Cardiac muscle cell (in vitro differentiated cells and primary cell): ENCODE data around the gene CELF5. TPM values are rescaled to one million over a fixed set of nuclear protein-coding genes. Genes with fewer than 3 reads are reported as not detected.
"Not testable (repeated sequence)": the region's sequence is repeated elsewhere in the genome, so short reads cannot be mapped to it uniquely, and the experiment has no call there.

Source experiments
- DNase-seq, 2 donors: peaks; one replicate each; pipeline versions ENCODE4 v3.0.0 to v3.0.0-alpha.2; 2010 to 2017; ENCODE audit warnings: low read depth in 1 of 2, low spot score in 1 of 2
- H3K27ac ChIP-seq: fragments of 200-600 bp; sonication (generic); 2 replicates; pipeline ENCODE4 v1.5.1; 2016
- H3K27me3 ChIP-seq: fragments of 200-600 bp; sonication (generic); 2 replicates; pipeline ENCODE4 v1.6.0; 2016; ENCODE audit warnings: control low read depth
- H3K36me3 ChIP-seq: fragments of 200-600 bp; sonication (generic); 2 replicates; pipeline ENCODE4 v1.5.1; 2016; ENCODE audit warnings: control low read depth
- H3K4me1 ChIP-seq: fragments of 200-600 bp; sonication (generic); 2 replicates; pipeline ENCODE4 v1.8.1; 2017; ENCODE audit warnings: low read depth, mild to moderate bottlenecking, mixed run types
- H3K4me3 ChIP-seq: fragments of 200-600 bp; sonication (generic); 2 replicates; pipeline ENCODE4 v1.5.1; 2016; ENCODE audit warnings: mild to moderate bottlenecking
- H3K9me3 ChIP-seq: fragments of 200-600 bp; sonication (generic); 2 replicates; pipeline ENCODE4 v1.5.1; 2017; ENCODE audit warnings: low read depth, mild to moderate bottlenecking, control low read depth
- polyA plus RNA-seq: library from polyadenylated mRNA; unstranded; fragments of >200 nt; fragmentation: Nextera tagmentation; extraction: Ambion mirVana; gene quantifications from 2 replicates; pipeline ENCODE4 v1.2.1, GENCODE V29; 2016
- total RNA-seq: library from RNA; depleted of rRNA; stranded (reverse); fragments of >200 nt; gene quantifications from 2 replicates; pipeline ENCODE4 v1.2.3, GENCODE V29; 2016
- TF ChIP-seq, protein P1 (sequence below): IDR thresholded peaks from 2 replicates; pipeline ENCODE4 v1.5.1; 2012; ENCODE audit warnings: low read depth, mild to moderate bottlenecking, low read length

Gene CELF5
- total and polyA plus RNA-seq, 2 experiments from 2014 or later: 4.5 to 8.4 TPM

- Histone ChIP-seq H3K27me3 (peaks cover 15% of the 10 kb centered on the region), H3K4me3 (no peak overlapping the region), H3K27ac (no peak overlapping the region), H3K36me3 (no peaks in the 10 kb centered on the region), H3K4me1 (no peaks in the 10 kb centered on the region), H3K9me3 (no peaks in the 10 kb centered on the region)
- TF ChIP-seq, protein P1, sequence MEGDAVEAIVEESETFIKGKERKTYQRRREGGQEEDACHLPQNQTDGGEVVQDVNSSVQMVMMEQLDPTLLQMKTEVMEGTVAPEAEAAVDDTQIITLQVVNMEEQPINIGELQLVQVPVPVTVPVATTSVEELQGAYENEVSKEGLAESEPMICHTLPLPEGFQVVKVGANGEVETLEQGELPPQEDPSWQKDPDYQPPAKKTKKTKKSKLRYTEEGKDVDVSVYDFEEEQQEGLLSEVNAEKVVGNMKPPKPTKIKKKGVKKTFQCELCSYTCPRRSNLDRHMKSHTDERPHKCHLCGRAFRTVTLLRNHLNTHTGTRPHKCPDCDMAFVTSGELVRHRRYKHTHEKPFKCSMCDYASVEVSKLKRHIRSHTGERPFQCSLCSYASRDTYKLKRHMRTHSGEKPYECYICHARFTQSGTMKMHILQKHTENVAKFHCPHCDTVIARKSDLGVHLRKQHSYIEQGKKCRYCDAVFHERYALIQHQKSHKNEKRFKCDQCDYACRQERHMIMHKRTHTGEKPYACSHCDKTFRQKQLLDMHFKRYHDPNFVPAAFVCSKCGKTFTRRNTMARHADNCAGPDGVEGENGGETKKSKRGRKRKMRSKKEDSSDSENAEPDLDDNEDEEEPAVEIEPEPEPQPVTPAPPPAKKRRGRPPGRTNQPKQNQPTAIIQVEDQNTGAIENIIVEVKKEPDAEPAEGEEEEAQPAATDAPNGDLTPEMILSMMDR: no peak
- no peak for DNase-seq
Measured at GRCh38 chr19:3220576-3220975, 3.9 kb upstream of the CELF5 start.

- H3K9me3 ChIP-seq, H3K36me3 ChIP-seq, DNase-seq, H3K27ac ChIP-seq, H3K4me3 ChIP-seq, H3K4me1 ChIP-seq: not testable (repeated sequence)
- H3K27me3 ChIP-seq: peaks cover 25% of the 10 kb centered on the region
Measured at GRCh38 chr19:3221576-3221975, 2.9 kb upstream of the CELF5 start.

- no peak for DNase-seq
- Histone ChIP-seq H3K9me3 (no peaks in the 10 kb centered on the region), H3K36me3 (no peaks in the 10 kb centered on the region), H3K4me3 (no peak overlapping the region), H3K27me3 (peaks cover 37% of the 10 kb centered on the region), H3K4me1 (no peaks in the 10 kb centered on the region), H3K27ac (no peak overlapping the region)
- TF ChIP-seq, protein P1: no peak
Measured at GRCh38 chr19:3222709-3223108, 1.8 kb upstream of the CELF5 start.

GRCh38 chr19:3225169-3225485 is 666 bp downstream of the CELF5 start:
- no peak overlapping the region for H3K27ac ChIP-seq
- peaks cover 59% of the 10 kb centered on the region for H3K27me3 ChIP-seq
- H3K4me1 ChIP-seq: no peaks in the 10 kb centered on the region
- no peak for DNase-seq
- H3K36me3 ChIP-seq: no peaks in the 10 kb centered on the region
- H3K9me3 ChIP-seq: no peaks in the 10 kb centered on the region
- TF ChIP-seq, protein P1: no peak
- no peak overlapping the region for H3K4me3 ChIP-seq

DNA sequence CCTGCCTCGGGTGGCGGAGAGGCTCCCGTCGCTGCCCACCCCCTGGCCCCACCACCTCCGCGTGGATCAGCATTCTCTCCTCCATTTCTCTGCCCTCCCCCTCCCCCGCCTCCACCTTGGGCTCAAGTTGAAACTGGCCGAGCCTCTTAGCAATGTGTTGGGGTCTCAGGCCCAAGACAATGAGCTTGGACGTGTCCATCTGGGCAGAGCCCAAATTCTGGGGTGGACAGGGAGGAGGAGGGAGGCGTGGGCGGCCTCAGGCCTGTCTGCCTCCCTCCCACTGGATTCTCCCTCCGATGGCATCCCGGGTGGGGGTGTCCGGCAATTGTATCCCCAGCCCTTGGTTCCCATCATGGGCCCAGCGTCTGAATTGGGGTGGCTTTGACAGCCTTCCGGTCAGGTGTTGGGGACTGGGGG is 1.2 kb downstream of the CELF5 start:
- Histone ChIP-seq H3K27me3 (peaks cover 65% of the 10 kb centered on the region), H3K4me1 (no peaks in the 10 kb centered on the region), H3K36me3 (no peaks in the 10 kb centered on the region), H3K9me3 (no peaks in the 10 kb centered on the region), H3K27ac (no peak overlapping the region), H3K4me3 (no peak overlapping the region)
- TF ChIP-seq, protein P1: no peak
- no peak for DNase-seq

DNA sequence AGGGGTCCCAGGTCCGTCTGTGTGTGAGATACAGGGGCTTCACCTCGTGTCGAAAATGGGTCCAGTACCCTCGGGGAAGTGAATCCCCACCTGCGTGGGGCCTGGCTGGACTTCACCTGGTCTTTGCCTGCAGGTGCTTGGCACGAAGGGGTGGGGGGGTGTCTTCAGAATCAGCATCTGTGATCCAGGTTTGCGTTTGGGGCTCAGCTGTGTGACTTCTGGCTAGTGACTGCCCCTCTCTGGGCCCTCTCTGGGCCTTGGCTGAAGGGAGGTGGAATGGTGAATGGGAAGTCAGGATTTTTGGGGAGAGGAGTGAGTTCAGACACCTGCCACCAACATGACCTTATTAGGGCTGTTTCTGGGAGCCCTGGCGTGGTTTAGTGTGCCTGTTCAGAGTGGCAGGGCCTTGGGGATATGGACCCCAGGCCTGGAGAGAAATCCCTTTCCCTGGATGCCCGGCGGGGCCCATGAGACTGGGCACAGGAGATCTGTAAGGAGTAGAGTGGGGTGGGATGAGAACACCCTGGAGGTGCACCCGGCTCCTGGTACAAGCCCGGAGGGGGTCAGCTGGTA is 2.7 kb downstream of the CELF5 start:
- no peak overlapping the region for H3K4me3 ChIP-seq
- H3K36me3 ChIP-seq: no peaks in the 10 kb centered on the region
- H3K27me3 ChIP-seq: peaks cover 71% of the 10 kb centered on the region
- H3K4me1 ChIP-seq: no peaks in the 10 kb centered on the region
- DNase-seq: no peak
- H3K9me3 ChIP-seq: no peaks in the 10 kb centered on the region
- H3K27ac ChIP-seq: no peak overlapping the region
- TF ChIP-seq, protein P1: no peak
